ENCODE measurements around the gene TPM4. TPM values are rescaled to one million over a fixed set of nuclear protein-coding genes. Genes with fewer than 3 reads are reported as not detected.
A peak's percentile ranks its signal among the peaks of the same experiment; 100 is the strongest.

The TPM4 gene
- total and polyA plus RNA-seq, 2 of the 13 experiments (the other 11 are each of a cell fraction or from before 2014, with no cell fraction given) = 180 to 188 TPM

DNA sequence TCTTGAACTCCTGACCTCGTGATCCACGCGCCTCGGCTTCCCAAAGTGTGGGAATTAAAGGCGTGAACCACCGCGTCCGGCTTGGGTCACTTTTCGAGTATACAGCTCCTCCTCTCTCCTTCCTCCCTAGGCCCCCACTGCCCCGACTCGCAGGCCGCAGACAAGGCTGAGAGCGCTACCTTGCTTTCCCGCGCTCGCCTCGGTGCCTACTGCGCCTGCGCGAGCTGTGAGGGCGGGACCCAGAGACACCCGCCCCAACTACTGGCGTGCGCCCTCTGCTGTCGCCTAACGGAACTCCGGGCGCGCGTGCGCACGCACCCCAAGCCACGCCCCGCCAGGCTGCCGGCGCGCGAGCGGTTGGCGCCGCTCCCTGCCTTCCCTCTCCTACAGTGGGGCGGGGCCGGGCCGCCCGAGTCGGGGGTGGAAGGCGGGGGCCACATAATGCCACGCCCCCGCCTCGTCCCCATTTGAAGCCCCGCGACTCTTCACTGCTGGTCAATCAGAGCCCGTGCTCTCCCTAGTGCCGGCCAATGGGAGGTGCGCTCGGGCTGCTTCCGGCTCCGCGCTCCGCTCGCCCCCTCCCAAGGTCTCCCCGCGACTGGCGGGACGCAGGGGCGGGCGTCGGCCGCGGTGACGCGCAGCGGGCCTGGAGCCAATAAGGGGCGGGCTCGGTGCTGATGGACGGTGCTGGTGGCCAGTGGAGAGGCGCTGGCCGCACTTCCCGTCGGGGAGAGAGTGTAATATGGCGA is 35.0 kb downstream of the TPM4 start, which contains the start of gene RAB8A (continued):
- TF ChIP-seq SMAD1 (CRISPR knock-in tag; IDR thresholded peaks at IDR 0.05; ENCODE audit: borderline replicate concordance, low read depth) = peak; percentile 45; the same call in 1 of the 2 replicates
- TF ChIP-seq ARNT2 (CRISPR knock-in tag; IDR thresholded peaks at IDR 0.05; ENCODE audit: low read depth) = peak; percentile 87
- peak; percentile 67; the same call in 1 of the 3 replicates for TF ChIP-seq MXI1 (IDR thresholded peaks at IDR 0.05; ENCODE audit: borderline replicate concordance, low read depth, low read length)
- TF ChIP-seq ZNF691 (CRISPR knock-in tag; IDR thresholded peaks at IDR 0.05; ENCODE audit: borderline replicate concordance, low read depth) = peak; percentile 23
- no peak for TF ChIP-seq ZFP41 (CRISPR knock-in tag; IDR thresholded peaks at IDR 0.05; ENCODE audit: borderline replicate concordance)
- no peak for TF ChIP-seq HNRNPL (IDR thresholded peaks at IDR 0.05; ENCODE audit: low read depth, low read length)
- no peak for TF ChIP-seq ZNF234 (CRISPR knock-in tag; conservative IDR thresholded peaks at IDR 0.05)
- TF ChIP-seq ATF4 (CRISPR knock-in tag; IDR thresholded peaks at IDR 0.05) = peak in 1 of 2 experiments; percentile 48; a peak in 1 of 4 replicates
- TF ChIP-seq, protein P1, sequence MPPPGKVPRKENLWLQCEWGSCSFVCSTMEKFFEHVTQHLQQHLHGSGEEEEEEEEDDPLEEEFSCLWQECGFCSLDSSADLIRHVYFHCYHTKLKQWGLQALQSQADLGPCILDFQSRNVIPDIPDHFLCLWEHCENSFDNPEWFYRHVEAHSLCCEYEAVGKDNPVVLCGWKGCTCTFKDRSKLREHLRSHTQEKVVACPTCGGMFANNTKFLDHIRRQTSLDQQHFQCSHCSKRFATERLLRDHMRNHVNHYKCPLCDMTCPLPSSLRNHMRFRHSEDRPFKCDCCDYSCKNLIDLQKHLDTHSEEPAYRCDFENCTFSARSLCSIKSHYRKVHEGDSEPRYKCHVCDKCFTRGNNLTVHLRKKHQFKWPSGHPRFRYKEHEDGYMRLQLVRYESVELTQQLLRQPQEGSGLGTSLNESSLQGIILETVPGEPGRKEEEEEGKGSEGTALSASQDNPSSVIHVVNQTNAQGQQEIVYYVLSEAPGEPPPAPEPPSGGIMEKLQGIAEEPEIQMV (CRISPR knock-in tag; IDR thresholded peaks at IDR 0.05; ENCODE audit: low read depth) = no peak; the same call in 1 of the 2 replicates
- peak; percentile 49; the same call in 1 of the 2 replicates for TF ChIP-seq PRDM15 (CRISPR knock-in tag; IDR thresholded peaks at IDR 0.05)
- no peak for TF ChIP-seq MED8 (CRISPR knock-in tag; IDR thresholded peaks at IDR 0.05; ENCODE audit: insufficient replicate concordance)
- peak; percentile 74; the same call in 1 of the 2 replicates for TF ChIP-seq POGZ (CRISPR knock-in tag; IDR thresholded peaks at IDR 0.05)
- no peak; the same call in 1 of the 2 replicates for TF ChIP-seq FOXM1 (CRISPR knock-in tag; IDR thresholded peaks at IDR 0.05)
- TF ChIP-seq HNRNPH1 (optimal IDR thresholded peaks at IDR 0.05; ENCODE audit: low read depth, low read length) = no peak
- TF ChIP-seq ZNF530 (CRISPR knock-in tag; IDR thresholded peaks at IDR 0.05; ENCODE audit: low read depth) = no peak
- no peak for TF ChIP-seq RFX3 (CRISPR knock-in tag; IDR thresholded peaks at IDR 0.05)
- no peak for TF ChIP-seq MTF1 (CRISPR knock-in tag; IDR thresholded peaks at IDR 0.05)
- TF ChIP-seq, protein P2, sequence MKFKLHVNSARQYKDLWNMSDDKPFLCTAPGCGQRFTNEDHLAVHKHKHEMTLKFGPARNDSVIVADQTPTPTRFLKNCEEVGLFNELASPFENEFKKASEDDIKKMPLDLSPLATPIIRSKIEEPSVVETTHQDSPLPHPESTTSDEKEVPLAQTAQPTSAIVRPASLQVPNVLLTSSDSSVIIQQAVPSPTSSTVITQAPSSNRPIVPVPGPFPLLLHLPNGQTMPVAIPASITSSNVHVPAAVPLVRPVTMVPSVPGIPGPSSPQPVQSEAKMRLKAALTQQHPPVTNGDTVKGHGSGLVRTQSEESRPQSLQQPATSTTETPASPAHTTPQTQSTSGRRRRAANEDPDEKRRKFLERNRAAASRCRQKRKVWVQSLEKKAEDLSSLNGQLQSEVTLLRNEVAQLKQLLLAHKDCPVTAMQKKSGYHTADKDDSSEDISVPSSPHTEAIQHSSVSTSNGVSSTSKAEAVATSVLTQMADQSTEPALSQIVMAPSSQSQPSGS (CRISPR knock-in tag; IDR thresholded peaks at IDR 0.05) = peak; percentile 35; the same call in 1 of the 2 replicates
- peak; percentile 85 for TF ChIP-seq ZSCAN31 (CRISPR knock-in tag; IDR thresholded peaks at IDR 0.05; ENCODE audit: low read depth)
- TF ChIP-seq ZNF30 (CRISPR knock-in tag; IDR thresholded peaks at IDR 0.05) = no peak
- TF ChIP-seq ZNF678 (CRISPR knock-in tag; IDR thresholded peaks at IDR 0.05) = no peak

Measured in HepG2 (cell line).